GM21717 (cell line): ENCODE measurements around the gene ASAH2.

Source experiments
- ATAC-seq: cut with Tn5 transposase; IDR thresholded peaks from one replicate; pipeline ENCODE4 v1.9.1; 2021; ENCODE audit warnings: mild to moderate bottlenecking, moderate library complexity; ENCODE audit not compliant: unreplicated experiment

The ASAH2 gene

DNA sequence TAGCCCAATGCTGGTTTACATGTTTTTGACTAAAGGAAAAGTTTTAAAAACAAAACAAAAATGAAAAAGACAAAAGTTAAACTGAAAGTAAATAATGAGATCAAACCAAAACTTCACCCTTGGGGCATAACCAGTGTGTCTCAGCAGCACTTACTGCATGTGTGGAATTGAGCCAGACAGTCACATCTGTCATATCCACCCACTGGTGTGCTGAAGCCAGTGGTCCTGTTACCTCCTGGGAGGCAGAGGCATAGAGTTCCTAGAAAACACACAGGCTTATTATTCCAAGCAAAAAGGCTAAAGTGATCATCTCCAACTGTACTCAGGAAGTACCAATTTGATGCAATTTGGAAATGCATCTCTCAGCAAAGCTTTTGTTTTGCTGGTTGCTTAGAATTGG, 40.4 kb downstream of the ASAH2 start:
- no peak for ATAC-seq
